GM12878 (cell line): ENCODE results near the gene IER5L. TPM values are rescaled to one million over a fixed set of nuclear protein-coding genes. Genes with fewer than 3 reads are reported as not detected.
"Not testable (repeated sequence)": the region's sequence is repeated elsewhere in the genome, so short reads cannot be mapped to it uniquely, and the experiment has no call there.

ENCODE experiments used
- ATAC-seq: fragments of 200-7000 bp; cut with Tn5 transposase; 3 replicates; pipeline ENCODE4 v1.9.1; 2020; ENCODE audit warnings: mild to moderate bottlenecking, moderate library complexity
- BruUV-seq: library from RNA; stranded (reverse); fragments of 400-500 nt; replicated peaks from 2 replicates; lab custom pipeline; 2021; lab: Mats Ljungman, UMichigan
- CTCF ChIA-PET: fragments of 300-600 bp; sonication (Branson Sonifier 250); formaldehyde crosslinking; extraction: SDS; loops from one replicate; lab custom pipeline; 2021; ENCODE audit warnings: inconsistent platforms; lab: Yijun Ruan, JAX
- POLR2A ChIA-PET: fragments of 350-600 bp; formaldehyde crosslinking; extraction: SDS; loops from one replicate; lab custom pipeline; 2021; ENCODE audit warnings: inconsistent platforms; lab: Charles Lee
- RAD21 ChIA-PET: fragments of 300-600 bp; sonication (Branson Sonifier 250); formaldehyde crosslinking; loops from one replicate; lab custom pipeline; 2023; ENCODE audit warnings: antibody characterized with exemption; ENCODE audit not compliant: unreplicated experiment; lab: Charles Lee
- SMC1A ChIA-PET: fragments of 300-600 bp; sonication (Branson Sonifier 250); formaldehyde crosslinking; loops from one replicate; lab custom pipeline; 2023; ENCODE audit not compliant: unreplicated experiment, uncharacterized antibody; lab: Charles Lee
- DNase-seq: peaks from one replicate; pipeline ENCODE4 v3.0.0-alpha.2; 2011; ENCODE audit warnings: low read depth, low spot score
- FAIRE-seq: peaks from 3 replicates; lab custom pipeline; 2011; peaks lifted over from hg19 to GRCh38; lab: Jason Lieb, UNC
- H2AFZ ChIP-seq: 2 replicates; pipeline ENCODE4 v1.6.0; 2011; ENCODE audit warnings: low read depth, low read length, control low read depth; ENCODE audit not compliant: control insufficient read depth
- H3K27ac ChIP-seq: 2 replicates; pipeline ENCODE4 v1.5.1; 2011; ENCODE audit warnings: control low read depth; ENCODE audit not compliant: control insufficient read depth, insufficient read depth
- H3K27me3 ChIP-seq, 2 experiments: replicated peaks in 1 of 2; 2 replicates each; pipeline versions ENCODE4 v1.6.0 to v1.6.1; 2011; ENCODE audit warnings: low read length in 1 of 2; ENCODE audit not compliant: control insufficient read depth in 2 of 2, insufficient read depth in 2 of 2
- H3K36me3 ChIP-seq, 2 experiments: 2 replicates each; pipeline ENCODE4 v1.5.1; 2011; ENCODE audit warnings: low read length in 1 of 2; ENCODE audit not compliant: control insufficient read depth in 2 of 2, insufficient read depth in 2 of 2
- H3K4me1 ChIP-seq: 2 replicates; pipeline ENCODE4 v1.6.1; 2011; ENCODE audit warnings: mild to moderate bottlenecking, low read length, moderate library complexity, mixed read lengths; ENCODE audit not compliant: control insufficient read depth, insufficient read depth
- H3K4me2 ChIP-seq: 2 replicates; pipeline ENCODE4 v1.6.0; 2011; ENCODE audit warnings: control low read depth; ENCODE audit not compliant: control insufficient read depth, insufficient read depth
- H3K4me3 ChIP-seq: fragments of 200-600 bp; sonication (generic); 2 replicates; pipeline ENCODE4 v1.5.1; 2016
- H3K79me2 ChIP-seq: 2 replicates; pipeline ENCODE4 v1.6.0; 2011; ENCODE audit warnings: low read length; ENCODE audit not compliant: control insufficient read depth, insufficient read depth
- H3K9ac ChIP-seq: 2 replicates; pipeline ENCODE4 v1.8.0; 2011; ENCODE audit warnings: low read length, control low read depth, mixed read lengths; ENCODE audit not compliant: control insufficient read depth, insufficient read depth
- H3K9me3 ChIP-seq: replicated peaks from 3 replicates; pipeline ENCODE4 v1.5.1; 2011; ENCODE audit warnings: mild to moderate bottlenecking, low read length; ENCODE audit not compliant: control insufficient read depth, insufficient read depth
- H4K20me1 ChIP-seq: 2 replicates; pipeline ENCODE4 v1.6.0; 2011; ENCODE audit not compliant: control insufficient read depth, insufficient read depth
- ATF3 ChIP-seq: IDR thresholded peaks from 2 replicates; pipeline ENCODE4 v1.6.1; 2011; ENCODE audit warnings: low read depth, mild to moderate bottlenecking, low read length, moderate library complexity, borderline replicate concordance; ENCODE audit errors: extremely low read depth
- CEBPB ChIP-seq, 2 experiments: fragments of 150-350 bp in 1 of 2; IDR thresholded peaks; 2 replicates each; pipeline ENCODE4 v1.6.1; 2012 to 2014; ENCODE audit warnings: low read depth in 2 of 2, low read length in 2 of 2, borderline replicate concordance in 1 of 2, inconsistent platforms in 1 of 2
- IRF5 ChIP-seq: fragments of 450-650 bp; IDR thresholded peaks from 2 replicates; pipeline ENCODE4 v1.6.1; 2017; ENCODE audit warnings: borderline replicate concordance
- TBL1XR1 ChIP-seq: IDR thresholded peaks from 2 replicates; pipeline ENCODE4 v1.6.1; 2012; ENCODE audit warnings: low read depth, low read length, improper control_type of control experiment
- WGBS: methylation state at CpG from one replicate; pipeline ENCODE4 v1.1.6; 2016; ENCODE audit warnings: low lambda C conversion rate; ENCODE audit not compliant: insufficient replicate concordance, insufficient coverage; ENCODE audit errors: missing lambda C conversion rate; 5-methylcytosine and 5-hydroxymethylcytosine counted together
- in situ Hi-C: fragments of 300-500 bp; cut with MboI; formaldehyde crosslinking; loops from 9 replicates; pipeline ENCODE4 v1.14.3; 2018; ENCODE audit warnings: mixed read lengths
- intact Hi-C: fragments of 100-400 bp; cut with micrococcal nuclease; formaldehyde crosslinking; loops from one replicate; pipeline ENCODE4 v1.14.2; 2022; ENCODE audit not compliant: unreplicated experiment
- polyA plus RNA-seq, 11 experiments: library from polyadenylated mRNA; depleted of rRNA in 4 of 11; unstranded in 6 of 11; stranded (reverse) in 5 of 11; fragments of >200 nt; fragmentation: Nextera tagmentation in 4 of 11; fragmentation: Illumina TruSeq in 1 of 11; extraction: Ambion mirVana in 4 of 11; extraction: Trizol in 1 of 11; gene quantifications; 1 replicate in 1 of 11; 2 replicates in 10 of 11; pipeline versions ENCODE4 v1.2.1 to v1.2.3, GENCODE V29; 2011 to 2016; ENCODE audit warnings: inconsistent platforms in 2 of 11, missing spikeins in 2 of 11, low read depth in 1 of 11
- total RNA-seq, 4 experiments: library from RNA; depleted of rRNA in 3 of 4; stranded (reverse); fragments of >200 nt in 3 of 4; fragmentation: Illumina TruSeq in 1 of 4; extraction: Trizol in 1 of 4; gene quantifications; 2 replicates each; pipeline versions ENCODE4 v1.2.1 to v1.2.3, GENCODE V29; 2013 to 2021

Gene IER5L
- total and polyA plus RNA-seq, 10 of the 15 experiments (the other 5 are each of a cell fraction or from before 2014, with no cell fraction given) = 0.04 to 1.4 (median 0.17) TPM

GRCh38 chr9:129197978-129198318, 19.9 kb upstream of the IER5L start (continued):
- TF ChIP-seq ATF3 = no peak
- no peak for TF ChIP-seq CEBPB (IDR thresholded peaks at IDR 0.05; ENCODE audit: borderline replicate concordance in 1 of 2, low read depth in 2 of 2, low read length in 2 of 2)
- no peak for TF ChIP-seq IRF5
- no peak for TF ChIP-seq TBL1XR1
- TF ChIP-seq, all 136 proteins: peak for 0

GRCh38 chr9:129197045-129197444, 19.0 kb upstream of the IER5L start:
- ATAC-seq, H3K4me3 ChIP-seq, H3K27ac ChIP-seq, in situ Hi-C loops, CTCF ChIA-PET, H2AFZ ChIP-seq, H3K4me1 ChIP-seq, POLR2A ChIA-PET, FAIRE-seq, H3K27me3 ChIP-seq, RAD21 ChIA-PET, BruUV-seq, H3K9me3 ChIP-seq, H3K36me3 ChIP-seq, intact Hi-C loops, H3K9ac ChIP-seq, H3K79me2 ChIP-seq, SMC1A ChIA-PET, H3K4me2 ChIP-seq, H4K20me1 ChIP-seq, DNase-seq: not testable (repeated sequence)
- 24% methylated on average over 6 of the region's 6 CpGs for WGBS
